Neural progenitor cell (in vitro differentiated cells): ENCODE results near the gene KIF12.

Experiments
- EZH2 ChIP-seq: fragments of 200-600 bp; sonication (generic); IDR thresholded peaks from 2 replicates; pipeline ENCODE4 v1.6.1; 2017; ENCODE audit warnings: antibody characterized with exemption, mild to moderate bottlenecking, moderate library complexity
- EZH2phosphoT487 ChIP-seq: fragments of 200-600 bp; sonication (generic); IDR thresholded peaks from 2 replicates; pipeline ENCODE4 v1.6.1; 2017; ENCODE audit warnings: antibody characterized with exemption
- TF ChIP-seq, protein P1 (sequence below): fragments of 200-600 bp; sonication (generic); IDR thresholded peaks from 2 replicates; pipeline ENCODE4 v1.5.1; 2017; ENCODE audit warnings: antibody characterized with exemption, mild to moderate bottlenecking

DNA sequence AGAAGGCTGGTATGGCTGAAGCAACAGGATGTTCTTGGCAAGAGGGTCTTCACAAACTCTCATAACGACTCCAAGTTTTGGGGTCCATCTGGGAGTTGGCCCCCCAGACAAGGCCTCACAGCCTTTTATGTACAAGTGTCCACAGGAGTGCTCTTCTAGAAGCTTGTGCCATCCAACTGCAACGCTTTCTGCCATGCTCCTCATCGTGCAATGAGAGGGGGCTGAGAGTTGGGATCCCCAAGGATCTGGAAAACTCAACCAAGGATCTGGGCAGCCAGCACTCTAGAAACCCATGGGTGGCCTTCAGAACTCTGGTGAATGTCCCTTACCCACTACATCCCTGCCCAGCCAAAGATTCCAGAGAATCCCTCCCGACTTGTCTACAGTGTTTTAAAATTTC lies 12.5 kb downstream of the KIF12 start:
- no peak for TF ChIP-seq EZH2
- TF ChIP-seq, protein P1, sequence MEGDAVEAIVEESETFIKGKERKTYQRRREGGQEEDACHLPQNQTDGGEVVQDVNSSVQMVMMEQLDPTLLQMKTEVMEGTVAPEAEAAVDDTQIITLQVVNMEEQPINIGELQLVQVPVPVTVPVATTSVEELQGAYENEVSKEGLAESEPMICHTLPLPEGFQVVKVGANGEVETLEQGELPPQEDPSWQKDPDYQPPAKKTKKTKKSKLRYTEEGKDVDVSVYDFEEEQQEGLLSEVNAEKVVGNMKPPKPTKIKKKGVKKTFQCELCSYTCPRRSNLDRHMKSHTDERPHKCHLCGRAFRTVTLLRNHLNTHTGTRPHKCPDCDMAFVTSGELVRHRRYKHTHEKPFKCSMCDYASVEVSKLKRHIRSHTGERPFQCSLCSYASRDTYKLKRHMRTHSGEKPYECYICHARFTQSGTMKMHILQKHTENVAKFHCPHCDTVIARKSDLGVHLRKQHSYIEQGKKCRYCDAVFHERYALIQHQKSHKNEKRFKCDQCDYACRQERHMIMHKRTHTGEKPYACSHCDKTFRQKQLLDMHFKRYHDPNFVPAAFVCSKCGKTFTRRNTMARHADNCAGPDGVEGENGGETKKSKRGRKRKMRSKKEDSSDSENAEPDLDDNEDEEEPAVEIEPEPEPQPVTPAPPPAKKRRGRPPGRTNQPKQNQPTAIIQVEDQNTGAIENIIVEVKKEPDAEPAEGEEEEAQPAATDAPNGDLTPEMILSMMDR, result no peak
- no peak for TF ChIP-seq EZH2phosphoT487
